PFSK-1 (cell line): ENCODE measurements around the gene B3GAT1.

Experiments
- FOXP2 ChIP-seq: optimal IDR thresholded peaks from 2 replicates; pipeline ENCODE3; 2011; ENCODE audit warnings: borderline replicate concordance, control low read depth, inconsistent platforms; ENCODE audit not compliant: insufficient read depth; ENCODE audit errors: extremely low read length, extremely low read depth
- POLR2AphosphoS5 ChIP-seq: IDR thresholded peaks from 2 replicates; pipeline ENCODE4 v1.6.1; 2012; ENCODE audit warnings: low read depth, mild to moderate bottlenecking, control low read depth, low read length, moderate library complexity
- REST ChIP-seq, 2 experiments: IDR thresholded peaks; 2 replicates each; pipeline versions ENCODE4 v1.6.1 to v1.8.0; 2011 to 2012; ENCODE audit warnings: low read depth in 2 of 2, low read length in 2 of 2, control low read depth in 1 of 2, inconsistent platforms in 1 of 2, mild to moderate bottlenecking in 1 of 2, moderate library complexity in 1 of 2; ENCODE audit not compliant: insufficient read depth in 1 of 2
- SIN3A ChIP-seq: IDR thresholded peaks from 2 replicates; pipeline ENCODE4 v1.6.1; 2012; ENCODE audit warnings: mild to moderate bottlenecking, low read length, moderate library complexity, borderline replicate concordance; ENCODE audit not compliant: insufficient read depth
- TAF1 ChIP-seq: IDR thresholded peaks from 2 replicates; pipeline ENCODE4 v1.6.1; 2012; ENCODE audit warnings: low read length, control low read depth, borderline replicate concordance; ENCODE audit not compliant: insufficient read depth

Gene B3GAT1

DNA sequence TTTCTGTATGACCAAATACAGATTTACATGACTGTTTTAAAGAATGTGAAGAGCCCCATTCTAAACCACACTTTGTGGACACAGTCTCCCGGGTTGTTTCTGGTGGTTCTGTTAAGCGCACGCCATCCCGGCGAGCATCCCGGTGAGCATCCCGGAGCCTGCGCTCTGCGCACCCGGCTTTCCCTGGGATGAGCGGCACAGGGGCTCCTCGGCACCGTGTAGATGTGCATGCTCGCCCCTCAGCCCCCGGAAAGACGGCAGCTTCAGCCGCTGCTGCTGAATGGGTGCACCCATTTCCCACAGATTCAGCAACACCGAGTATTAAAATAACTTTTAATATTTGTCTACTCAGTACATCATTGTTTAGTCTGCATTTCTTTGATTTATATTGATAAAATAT lies 44.3 kb downstream of the B3GAT1 start:
- TF ChIP-seq SIN3A (no peak), TAF1 (no peak), POLR2AphosphoS5 (no peak), FOXP2 (no peak), REST (IDR thresholded peaks at IDR 0.05; ENCODE audit: insufficient read depth in 1 of 2, low read depth in 2 of 2, low read length in 2 of 2) (no peak)

- no peak for TF ChIP-seq POLR2AphosphoS5
- TF ChIP-seq SIN3A: no peak
- TF ChIP-seq TAF1: no peak
- no peak for TF ChIP-seq FOXP2
- no peak for TF ChIP-seq REST (IDR thresholded peaks at IDR 0.05; ENCODE audit: insufficient read depth in 1 of 2, low read depth in 2 of 2, low read length in 2 of 2)
Measured at GRCh38 chr11:134366254-134366653, 45.8 kb downstream of the B3GAT1 start.

GRCh38 chr11:134365011-134365925 lies 46.8 kb downstream of the B3GAT1 start:
- TF ChIP-seq REST (IDR thresholded peaks at IDR 0.05; ENCODE audit: insufficient read depth in 1 of 2, low read depth in 2 of 2, low read length in 2 of 2) (no peak), FOXP2 (no peak), POLR2AphosphoS5 (no peak), TAF1 (no peak), SIN3A (no peak)

GRCh38 chr11:134364261-134364660 lies 47.8 kb downstream of the B3GAT1 start:
- TF ChIP-seq SIN3A: no peak
- TF ChIP-seq REST (IDR thresholded peaks at IDR 0.05; ENCODE audit: insufficient read depth in 1 of 2, low read depth in 2 of 2, low read length in 2 of 2): no peak

DNA sequence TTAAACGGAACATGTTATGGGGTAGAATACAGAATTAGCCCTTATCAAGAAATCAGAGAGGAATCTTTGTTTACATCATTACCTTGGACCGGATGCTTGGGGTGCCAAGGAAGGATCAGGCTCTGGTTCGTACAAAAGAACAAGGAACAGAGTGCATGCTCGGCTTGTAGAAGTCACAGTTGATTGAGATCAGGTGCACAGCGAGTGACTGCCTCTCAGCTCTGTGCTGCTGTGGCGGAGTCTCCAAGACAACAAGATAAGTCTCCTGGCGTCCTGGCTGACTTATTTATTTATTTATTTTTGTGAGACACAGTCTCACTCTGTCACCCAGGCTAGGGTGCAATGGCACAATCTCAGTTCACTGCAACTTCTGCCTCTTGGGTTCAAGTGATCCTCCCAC lies 48.5 kb downstream of the B3GAT1 start:
- TF ChIP-seq TAF1 (no peak), SIN3A (no peak), REST (IDR thresholded peaks at IDR 0.05; ENCODE audit: insufficient read depth in 1 of 2, low read depth in 2 of 2, low read length in 2 of 2) (no peak)
